Upper lobe of left lung (tissue), 6 donors: ENCODE data around the gene TNKS1BP1. TPM values are rescaled to one million over a fixed set of nuclear protein-coding genes. Genes with fewer than 3 reads are reported as not detected.

ENCODE experiments used
- ATAC-seq, 2 donors: fragments of 200-7000 bp; cut with Tn5 transposase; one replicate each; pipeline ENCODE4 v1.9.1; 2022; ENCODE audit warnings: mild to moderate bottlenecking in 2 of 2, moderate library complexity in 2 of 2; ENCODE audit not compliant: low FRiP score in 2 of 2
- DNase-seq, 2 donors: peaks; one replicate each; pipeline ENCODE4 v3.0.0-alpha.2; 2019 to 2020
- H3K27ac ChIP-seq, 4 donors: fragments of 200-600 bp; sonication (generic); one replicate each; pipeline ENCODE4 v1.5.1; 2016 to 2019
- H3K27me3 ChIP-seq, 4 donors: fragments of 200-600 bp; sonication (generic); one replicate each; pipeline ENCODE4 v1.5.1; 2017 to 2019
- H3K36me3 ChIP-seq, 4 donors: fragments of 200-600 bp; sonication (generic); one replicate each; pipeline ENCODE4 v1.5.1; 2016 to 2019
- H3K4me1 ChIP-seq, 4 donors: fragments of 200-600 bp; sonication (generic); one replicate each; pipeline ENCODE4 v1.5.1; 2018 to 2019
- H3K4me3 ChIP-seq, 4 donors: fragments of 200-600 bp; sonication (generic); one replicate each; pipeline ENCODE4 v1.5.1; 2017 to 2019; ENCODE audit warnings: mild to moderate bottlenecking in 2 of 4, moderate library complexity in 1 of 4
- H3K9me3 ChIP-seq, 4 donors: fragments of 200-600 bp; sonication (generic); one replicate each; pipeline ENCODE4 v1.5.1; 2018 to 2019
- CTCF ChIP-seq, 6 experiments: fragments of 450-650 bp in 4 of 6; fragments of 200-600 bp in 2 of 6; sonication (generic) in 2 of 6; IDR thresholded peaks; one replicate each; pipeline ENCODE4 v1.5.1; 2016 to 2019; ENCODE audit warnings: antibody characterized with exemption in 6 of 6
- EP300 ChIP-seq, 4 donors: sonication (generic); formaldehyde crosslinking; IDR thresholded peaks; one replicate each; pipeline ENCODE4 v1.5.1; 2017; ENCODE audit warnings: antibody characterized with exemption in 4 of 4, control low read depth in 2 of 4
- POLR2A ChIP-seq, 4 donors: fragments of 450-650 bp; IDR thresholded peaks; one replicate each; pipeline ENCODE4 v1.5.1; 2016 to 2017; ENCODE audit warnings: antibody characterized with exemption in 4 of 4, mild to moderate bottlenecking in 2 of 4
- POLR2AphosphoS5 ChIP-seq, 2 donors: sonication (generic); formaldehyde crosslinking; IDR thresholded peaks; one replicate each; pipeline ENCODE4 v1.5.1; 2017; ENCODE audit warnings: antibody characterized with exemption in 2 of 2
- WGBS, 2 donors: methylation state at CpG; one replicate each; pipeline ENCODE4 v1.1.5; 2017 to 2018; 5-methylcytosine and 5-hydroxymethylcytosine counted together
- total RNA-seq, 6 donors: library from RNA; depleted of rRNA in 4 of 6; stranded (reverse); fragments of >200 nt in 4 of 6; gene quantifications; one replicate each; pipeline versions ENCODE4 v1.1.0 to v1.2.1, GENCODE V29; 2016 to 2021
- donor health status: DM: no; HTN: no; CAD: no; lungs with moderate emphysema.
- donor health status: DM: no; HTN: yes; CAD: no; lungs with severe emphysema.

The TNKS1BP1 gene
- total RNA-seq, 6 donors from 2014 or later: 120 to 322 (median 184) TPM

- H3K9me3 ChIP-seq: no peaks in the 10 kb centered on the region
- WGBS, 2 donors: 94 to 99% methylated on average over 9 to 11 of the region's 11 CpGs
- H3K4me3 ChIP-seq: no peak overlapping the region
- ATAC-seq (no peak), DNase-seq (no peak)
- no peak overlapping the region for H3K27ac ChIP-seq
- no peaks in the 10 kb centered on the region for H3K27me3 ChIP-seq
- peaks cover 18 to 63% (median 47%) of the 10 kb centered on the region in 4 donors for H3K36me3 ChIP-seq
- H3K4me1 ChIP-seq: peaks cover 15 to 26% (median 18%) of the 10 kb centered on the region in 4 donors
- no peak for TF ChIP-seq POLR2AphosphoS5 (IDR thresholded peaks at IDR 0.05)
- TF ChIP-seq POLR2A (IDR thresholded peaks at IDR 0.05): no peak
- TF ChIP-seq EP300 (IDR thresholded peaks at IDR 0.05): no peak
- TF ChIP-seq CTCF (IDR thresholded peaks at IDR 0.05): no peak
Observed at GRCh38 chr11:57332694-57333440, 8.1 kb upstream of the TNKS1BP1 start.

- WGBS, 2 donors: 92 to 96% methylated on average over 14 of the region's 14 CpGs
- H3K9me3 ChIP-seq: no peaks in the 10 kb centered on the region
- peaks cover 19 to 28% (median 20%) of the 10 kb centered on the region in 4 donors for H3K4me1 ChIP-seq
- no peak for DNase-seq
- H3K27me3 ChIP-seq: no peaks in the 10 kb centered on the region
- no peak overlapping the region for H3K27ac ChIP-seq
- TF ChIP-seq CTCF (IDR thresholded peaks at IDR 0.05): no peak
- no peak for TF ChIP-seq EP300 (IDR thresholded peaks at IDR 0.05)
- TF ChIP-seq POLR2AphosphoS5 (IDR thresholded peaks at IDR 0.05): no peak
- TF ChIP-seq POLR2A (IDR thresholded peaks at IDR 0.05): no peak
- no peak overlapping the region for H3K4me3 ChIP-seq
- peaks cover 18 to 74% (median 58%) of the 10 kb centered on the region in 4 donors for H3K36me3 ChIP-seq
- ATAC-seq: no peak
Observed at GRCh38 chr11:57331720-57332119, 7.0 kb upstream of the TNKS1BP1 start.

GRCh38 chr11:57330029-57330428 is 5.3 kb upstream of the TNKS1BP1 start:
- Histone ChIP-seq H3K27ac (no peak overlapping the region), H3K9me3 (no peaks in the 10 kb centered on the region), H3K27me3 (no peaks in the 10 kb centered on the region), H3K4me3 (no peak overlapping the region), H3K4me1 (peaks cover 28 to 34% (median 29%) of the 10 kb centered on the region in 4 donors), H3K36me3 (peaks cover 18 to 80% (median 60%) of the 10 kb centered on the region in 4 donors)
- 91 to 96% methylated on average over 9 of the region's 9 CpGs for WGBS, 2 donors
- no peak for TF ChIP-seq CTCF (IDR thresholded peaks at IDR 0.05)
- DNase-seq (peak in 1 of 2 donors; percentile 54), ATAC-seq (no peak)

- ATAC-seq: no peak
Observed at GRCh38 chr11:57327721-57328120, 3.0 kb upstream of the TNKS1BP1 start.

More at GRCh38 chr11:57327721-57328120, 3.0 kb upstream of the TNKS1BP1 start:
- 96 to 98% methylated on average over 5 of the region's 5 CpGs for WGBS, 2 donors
- H3K4me1 ChIP-seq: peaks cover 27 to 36% (median 30%) of the 10 kb centered on the region in 4 donors
- no peaks in the 10 kb centered on the region for H3K27me3 ChIP-seq
- DNase-seq: no peak
- no peaks in the 10 kb centered on the region for H3K9me3 ChIP-seq
- H3K4me3 ChIP-seq: no peak overlapping the region
- H3K27ac ChIP-seq: peak overlapping the region in 3 of 4 donors; percentile 96 to 97 (median 97)
- no peak for TF ChIP-seq CTCF (IDR thresholded peaks at IDR 0.05)
- no peak for TF ChIP-seq POLR2AphosphoS5 (IDR thresholded peaks at IDR 0.05)
- no peak for TF ChIP-seq EP300 (IDR thresholded peaks at IDR 0.05)
- no peak for TF ChIP-seq POLR2A (IDR thresholded peaks at IDR 0.05)
- peaks cover 18 to 65% (median 57%) of the 10 kb centered on the region in 4 donors for H3K36me3 ChIP-seq
